SK-N-SH treated with all-trans-retinoic acid at 6 μM for 48 hours (cell line): ENCODE results near the gene FAAP100.

Source experiments
- ARNTL ChIP-seq: fragments of 450-650 bp; formaldehyde crosslinking; IDR thresholded peaks from 2 replicates; pipeline ENCODE4 v1.5.0; 2020; ENCODE audit warnings: low read depth, mild to moderate bottlenecking, moderate library complexity, borderline replicate concordance
- BACH2 ChIP-seq: fragments of 250-450 bp; sonication (Bioruptor Pico); IDR thresholded peaks from 2 replicates; pipeline ENCODE4 v1.9.0; 2021; ENCODE audit warnings: mild to moderate bottlenecking, borderline replicate concordance
- CREB5 ChIP-seq: fragments of 250-450 bp; sonication (Bioruptor Pico); IDR thresholded peaks from 2 replicates; pipeline ENCODE4 v1.5.1; 2020; ENCODE audit warnings: low read depth, mild to moderate bottlenecking, moderate library complexity
- POU6F1 ChIP-seq: fragments of 250-450 bp; sonication (Bioruptor Pico); IDR thresholded peaks from 2 replicates; pipeline ENCODE4 v1.8.0; 2021; ENCODE audit warnings: low read depth, mild to moderate bottlenecking, moderate library complexity, borderline replicate concordance
- RARB ChIP-seq: fragments of 250-450 bp; sonication (Bioruptor Pico); IDR thresholded peaks from 2 replicates; pipeline ENCODE4 v1.8.0; 2021; ENCODE audit warnings: mild to moderate bottlenecking, moderate library complexity
- SNAI2 ChIP-seq: fragments of 250-450 bp; sonication (Bioruptor Pico); IDR thresholded peaks from 2 replicates; pipeline ENCODE4 v1.5.0; 2020; ENCODE audit warnings: mild to moderate bottlenecking, moderate library complexity
- TCF4 ChIP-seq: fragments of 250-450 bp; sonication (Bioruptor Pico); IDR thresholded peaks from 2 replicates; pipeline ENCODE4 v1.8.0; 2021; ENCODE audit warnings: mild to moderate bottlenecking, moderate library complexity, borderline replicate concordance
- TOX ChIP-seq: fragments of 250-450 bp; sonication (Bioruptor Pico); IDR thresholded peaks from 2 replicates; pipeline ENCODE4 v1.8.0; 2021; ENCODE audit warnings: mild to moderate bottlenecking, moderate library complexity, borderline replicate concordance
- ZFP30 ChIP-seq: fragments of 450-650 bp; formaldehyde crosslinking; IDR thresholded peaks from 2 replicates; pipeline ENCODE4 v1.5.0; 2022; ENCODE audit warnings: mild to moderate bottlenecking, moderate library complexity
- ZNF8 ChIP-seq: fragments of 450-650 bp; formaldehyde crosslinking; IDR thresholded peaks from 2 replicates; pipeline ENCODE4 v1.5.0; 2020; ENCODE audit warnings: mild to moderate bottlenecking, moderate library complexity
- TF ChIP-seq, protein P1 (sequence below): fragments of 250-450 bp; sonication (Bioruptor Pico); IDR thresholded peaks from 2 replicates; pipeline ENCODE4 v1.5.0; 2020; ENCODE audit warnings: mild to moderate bottlenecking, moderate library complexity
- TF ChIP-seq, protein P2 (sequence below): fragments of 250-450 bp; sonication (Bioruptor Pico); IDR thresholded peaks from 2 replicates; pipeline ENCODE4 v1.5.1; 2021; ENCODE audit warnings: mild to moderate bottlenecking, moderate library complexity

- TF ChIP-seq RARB (no peak), ZNF8 (CRISPR knock-in tag) (no peak), BACH2 (CRISPR knock-in tag) (no peak), SNAI2 (CRISPR knock-in tag) (no peak), POU6F1 (CRISPR knock-in tag) (no peak), ZFP30 (CRISPR knock-in tag) (no peak), TCF4 (CRISPR knock-in tag) (no peak), TOX (CRISPR knock-in tag) (no peak), CREB5 (CRISPR knock-in tag) (no peak), ARNTL (CRISPR knock-in tag) (no peak)
- TF ChIP-seq, protein P1, sequence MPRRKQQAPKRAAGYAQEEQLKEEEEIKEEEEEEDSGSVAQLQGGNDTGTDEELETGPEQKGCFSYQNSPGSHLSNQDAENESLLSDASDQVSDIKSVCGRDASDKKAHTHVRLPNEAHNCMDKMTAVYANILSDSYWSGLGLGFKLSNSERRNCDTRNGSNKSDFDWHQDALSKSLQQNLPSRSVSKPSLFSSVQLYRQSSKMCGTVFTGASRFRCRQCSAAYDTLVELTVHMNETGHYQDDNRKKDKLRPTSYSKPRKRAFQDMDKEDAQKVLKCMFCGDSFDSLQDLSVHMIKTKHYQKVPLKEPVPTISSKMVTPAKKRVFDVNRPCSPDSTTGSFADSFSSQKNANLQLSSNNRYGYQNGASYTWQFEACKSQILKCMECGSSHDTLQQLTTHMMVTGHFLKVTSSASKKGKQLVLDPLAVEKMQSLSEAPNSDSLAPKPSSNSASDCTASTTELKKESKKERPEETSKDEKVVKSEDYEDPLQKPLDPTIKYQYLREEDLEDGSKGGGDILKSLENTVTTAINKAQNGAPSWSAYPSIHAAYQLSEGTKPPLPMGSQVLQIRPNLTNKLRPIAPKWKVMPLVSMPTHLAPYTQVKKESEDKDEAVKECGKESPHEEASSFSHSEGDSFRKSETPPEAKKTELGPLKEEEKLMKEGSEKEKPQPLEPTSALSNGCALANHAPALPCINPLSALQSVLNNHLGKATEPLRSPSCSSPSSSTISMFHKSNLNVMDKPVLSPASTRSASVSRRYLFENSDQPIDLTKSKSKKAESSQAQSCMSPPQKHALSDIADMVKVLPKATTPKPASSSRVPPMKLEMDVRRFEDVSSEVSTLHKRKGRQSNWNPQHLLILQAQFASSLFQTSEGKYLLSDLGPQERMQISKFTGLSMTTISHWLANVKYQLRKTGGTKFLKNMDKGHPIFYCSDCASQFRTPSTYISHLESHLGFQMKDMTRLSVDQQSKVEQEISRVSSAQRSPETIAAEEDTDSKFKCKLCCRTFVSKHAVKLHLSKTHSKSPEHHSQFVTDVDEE (CRISPR knock-in tag): no peak
- TF ChIP-seq, protein P2, sequence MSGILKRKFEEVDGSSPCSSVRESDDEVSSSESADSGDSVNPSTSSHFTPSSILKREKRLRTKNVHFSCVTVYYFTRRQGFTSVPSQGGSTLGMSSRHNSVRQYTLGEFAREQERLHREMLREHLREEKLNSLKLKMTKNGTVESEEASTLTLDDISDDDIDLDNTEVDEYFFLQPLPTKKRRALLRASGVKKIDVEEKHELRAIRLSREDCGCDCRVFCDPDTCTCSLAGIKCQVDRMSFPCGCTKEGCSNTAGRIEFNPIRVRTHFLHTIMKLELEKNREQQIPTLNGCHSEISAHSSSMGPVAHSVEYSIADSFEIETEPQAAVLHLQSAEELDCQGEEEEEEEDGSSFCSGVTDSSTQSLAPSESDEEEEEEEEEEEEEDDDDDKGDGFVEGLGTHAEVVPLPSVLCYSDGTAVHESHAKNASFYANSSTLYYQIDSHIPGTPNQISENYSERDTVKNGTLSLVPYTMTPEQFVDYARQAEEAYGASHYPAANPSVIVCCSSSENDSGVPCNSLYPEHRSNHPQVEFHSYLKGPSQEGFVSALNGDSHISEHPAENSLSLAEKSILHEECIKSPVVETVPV (CRISPR knock-in tag): no peak
These were observed 4.1 kb upstream of the FAAP100 start for GRCh38 chr17:81556175-81556691.
